ENCODE data around the gene CORO1C. TPM values are rescaled to one million over a fixed set of nuclear protein-coding genes. Genes with fewer than 3 reads are reported as not detected.

The CORO1C gene
- total and polyA plus RNA-seq, 9 of the 15 experiments (the other 6 are each of a cell fraction or from before 2014, with no cell fraction given) = 55.2 to 280 (median 150) TPM

DNA sequence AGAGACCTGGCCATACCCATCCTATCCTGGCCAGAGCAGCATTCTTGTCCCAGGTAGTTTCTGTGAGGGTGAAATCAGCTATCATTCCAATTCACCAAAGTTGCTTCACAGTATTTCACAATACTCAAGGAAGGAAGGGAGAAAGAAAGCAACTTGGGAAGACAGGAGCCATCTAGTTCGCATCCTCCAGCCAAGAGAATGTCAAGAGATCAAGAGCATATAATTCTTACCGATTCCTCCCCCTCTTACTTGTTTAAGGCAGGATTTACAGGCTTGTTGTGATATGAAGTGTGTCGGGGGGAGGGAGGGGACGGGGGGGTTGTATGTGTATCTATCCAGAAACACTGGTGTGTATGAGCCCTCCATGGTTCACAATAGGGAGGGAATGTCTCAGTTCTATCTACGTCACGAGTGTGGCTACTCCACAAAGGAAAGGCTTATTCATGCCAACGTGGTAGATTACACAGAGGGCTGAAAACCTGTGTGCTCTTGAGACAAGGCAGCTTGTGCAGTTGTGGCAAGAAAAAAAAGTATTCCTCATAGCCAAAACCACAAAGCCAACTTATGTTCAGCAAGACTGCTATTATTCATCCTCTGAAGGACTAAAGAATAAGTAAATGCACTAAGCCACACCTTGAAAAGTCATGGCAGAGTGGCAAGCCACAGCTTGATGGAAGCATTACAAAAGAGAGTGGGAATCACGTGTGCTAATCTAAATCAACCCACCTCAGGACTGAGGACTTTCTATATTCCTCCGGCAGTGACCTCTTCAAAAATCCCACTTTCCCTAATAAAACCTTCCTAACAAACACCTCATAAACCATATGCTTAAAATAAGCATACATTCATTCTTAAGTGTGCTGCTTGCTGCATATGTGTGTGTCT, 35.0 kb downstream of the CORO1C start (continued):
- no peak for TF ChIP-seq NBN (IDR thresholded peaks at IDR 0.05; ENCODE audit: low read depth)
- no peak for TF ChIP-seq HCFC1 (IDR thresholded peaks at IDR 0.05; ENCODE audit: low read depth, low read length)
- TF ChIP-seq, protein P1, sequence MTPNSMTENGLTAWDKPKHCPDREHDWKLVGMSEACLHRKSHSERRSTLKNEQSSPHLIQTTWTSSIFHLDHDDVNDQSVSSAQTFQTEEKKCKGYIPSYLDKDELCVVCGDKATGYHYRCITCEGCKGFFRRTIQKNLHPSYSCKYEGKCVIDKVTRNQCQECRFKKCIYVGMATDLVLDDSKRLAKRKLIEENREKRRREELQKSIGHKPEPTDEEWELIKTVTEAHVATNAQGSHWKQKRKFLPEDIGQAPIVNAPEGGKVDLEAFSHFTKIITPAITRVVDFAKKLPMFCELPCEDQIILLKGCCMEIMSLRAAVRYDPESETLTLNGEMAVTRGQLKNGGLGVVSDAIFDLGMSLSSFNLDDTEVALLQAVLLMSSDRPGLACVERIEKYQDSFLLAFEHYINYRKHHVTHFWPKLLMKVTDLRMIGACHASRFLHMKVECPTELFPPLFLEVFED (CRISPR knock-in tag; conservative IDR thresholded peaks at IDR 0.05) = no peak
- 0 out of 4 replicates have a peak, but pooled peaks of 1 of the 2 experiments have one; percentile 19 for TF ChIP-seq FOXK2 (conservative IDR thresholded peaks at IDR 0.05 in 1 of 2, IDR thresholded peaks at IDR 0.05 in 1 of 2; ENCODE audit: low read depth in 2 of 2)
- no peak for TF ChIP-seq SIRT6 (IDR thresholded peaks at IDR 0.05; ENCODE audit: low read depth, low read length)
- TF ChIP-seq ZNF232 (CRISPR knock-in tag; IDR thresholded peaks at IDR 0.05) = no peak
- no peak for TF ChIP-seq ZNF75A (CRISPR knock-in tag; IDR thresholded peaks at IDR 0.05)
- TF ChIP-seq, protein P2, sequence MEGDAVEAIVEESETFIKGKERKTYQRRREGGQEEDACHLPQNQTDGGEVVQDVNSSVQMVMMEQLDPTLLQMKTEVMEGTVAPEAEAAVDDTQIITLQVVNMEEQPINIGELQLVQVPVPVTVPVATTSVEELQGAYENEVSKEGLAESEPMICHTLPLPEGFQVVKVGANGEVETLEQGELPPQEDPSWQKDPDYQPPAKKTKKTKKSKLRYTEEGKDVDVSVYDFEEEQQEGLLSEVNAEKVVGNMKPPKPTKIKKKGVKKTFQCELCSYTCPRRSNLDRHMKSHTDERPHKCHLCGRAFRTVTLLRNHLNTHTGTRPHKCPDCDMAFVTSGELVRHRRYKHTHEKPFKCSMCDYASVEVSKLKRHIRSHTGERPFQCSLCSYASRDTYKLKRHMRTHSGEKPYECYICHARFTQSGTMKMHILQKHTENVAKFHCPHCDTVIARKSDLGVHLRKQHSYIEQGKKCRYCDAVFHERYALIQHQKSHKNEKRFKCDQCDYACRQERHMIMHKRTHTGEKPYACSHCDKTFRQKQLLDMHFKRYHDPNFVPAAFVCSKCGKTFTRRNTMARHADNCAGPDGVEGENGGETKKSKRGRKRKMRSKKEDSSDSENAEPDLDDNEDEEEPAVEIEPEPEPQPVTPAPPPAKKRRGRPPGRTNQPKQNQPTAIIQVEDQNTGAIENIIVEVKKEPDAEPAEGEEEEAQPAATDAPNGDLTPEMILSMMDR (IDR thresholded peaks at IDR 0.05 in 2 of 3, conservative IDR thresholded peaks at IDR 0.05 in 1 of 3; ENCODE audit: insufficient read depth in 2 of 3, low read depth in 1 of 3, low read length in 3 of 3) = no peak
- no peak for TF ChIP-seq BHLHE40 (IDR thresholded peaks at IDR 0.05; ENCODE audit: low read length)
- TF ChIP-seq RBBP5 (IDR thresholded peaks at IDR 0.05; ENCODE audit: borderline replicate concordance, insufficient read depth, low read length, poor library complexity, severe bottlenecking) = no peak
- TF ChIP-seq, protein P3, sequence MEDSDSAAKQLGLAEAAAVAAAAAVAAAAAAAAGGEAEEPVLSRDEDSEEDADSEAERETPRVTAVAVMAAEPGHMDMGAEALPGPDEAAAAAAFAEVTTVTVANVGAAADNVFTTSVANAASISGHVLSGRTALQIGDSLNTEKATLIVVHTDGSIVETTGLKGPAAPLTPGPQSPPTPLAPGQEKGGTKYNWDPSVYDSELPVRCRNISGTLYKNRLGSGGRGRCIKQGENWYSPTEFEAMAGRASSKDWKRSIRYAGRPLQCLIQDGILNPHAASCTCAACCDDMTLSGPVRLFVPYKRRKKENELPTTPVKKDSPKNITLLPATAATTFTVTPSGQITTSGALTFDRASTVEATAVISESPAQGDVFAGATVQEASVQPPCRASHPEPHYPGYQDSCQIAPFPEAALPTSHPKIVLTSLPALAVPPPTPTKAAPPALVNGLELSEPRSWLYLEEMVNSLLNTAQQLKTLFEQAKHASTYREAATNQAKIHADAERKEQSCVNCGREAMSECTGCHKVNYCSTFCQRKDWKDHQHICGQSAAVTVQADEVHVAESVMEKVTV (CRISPR knock-in tag; IDR thresholded peaks at IDR 0.05) = no peak
- TF ChIP-seq MYBL2 (IDR thresholded peaks at IDR 0.05; ENCODE audit: low read depth) = no peak
- no peak for TF ChIP-seq MYBL2 (CRISPR knock-in tag; IDR thresholded peaks at IDR 0.05; ENCODE audit: borderline replicate concordance)
- peak; percentile 77 for TF ChIP-seq ZNF766 (CRISPR knock-in tag; conservative IDR thresholded peaks at IDR 0.05)
- no peak for TF ChIP-seq ZKSCAN1 (IDR thresholded peaks at IDR 0.05; ENCODE audit: low read depth, low read length)
- TF ChIP-seq FOS (IDR thresholded peaks at IDR 0.05; ENCODE audit: extremely low read depth, insufficient read length) = no peak
- no peak for TF ChIP-seq KDM2B (CRISPR knock-in tag; IDR thresholded peaks at IDR 0.05)
- no peak for TF ChIP-seq KLF13 (tag; IDR thresholded peaks at IDR 0.05; ENCODE audit: borderline replicate concordance, low read depth)
- TF ChIP-seq, protein P4, sequence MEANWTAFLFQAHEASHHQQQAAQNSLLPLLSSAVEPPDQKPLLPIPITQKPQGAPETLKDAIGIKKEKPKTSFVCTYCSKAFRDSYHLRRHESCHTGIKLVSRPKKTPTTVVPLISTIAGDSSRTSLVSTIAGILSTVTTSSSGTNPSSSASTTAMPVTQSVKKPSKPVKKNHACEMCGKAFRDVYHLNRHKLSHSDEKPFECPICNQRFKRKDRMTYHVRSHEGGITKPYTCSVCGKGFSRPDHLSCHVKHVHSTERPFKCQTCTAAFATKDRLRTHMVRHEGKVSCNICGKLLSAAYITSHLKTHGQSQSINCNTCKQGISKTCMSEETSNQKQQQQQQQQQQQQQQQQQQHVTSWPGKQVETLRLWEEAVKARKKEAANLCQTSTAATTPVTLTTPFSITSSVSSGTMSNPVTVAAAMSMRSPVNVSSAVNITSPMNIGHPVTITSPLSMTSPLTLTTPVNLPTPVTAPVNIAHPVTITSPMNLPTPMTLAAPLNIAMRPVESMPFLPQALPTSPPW (CRISPR knock-in tag; IDR thresholded peaks at IDR 0.05) = peak; percentile 85
- no peak for TF ChIP-seq POLR2G (IDR thresholded peaks at IDR 0.05; ENCODE audit: low read depth, low read length)
